Measurements from ENCODE around the gene SNAP91. TPM values are rescaled to one million over a fixed set of nuclear protein-coding genes. Genes with fewer than 3 reads are reported as not detected.
A peak's percentile ranks its signal among the peaks of the same experiment; 100 is the strongest.
"Not testable (repeated sequence)": the region's sequence is repeated elsewhere in the genome, so short reads cannot be mapped to it uniquely, and the experiment has no call there.

The SNAP91 gene
- total RNA-seq, 1 donor from 2014 or later: not detected

DNA sequence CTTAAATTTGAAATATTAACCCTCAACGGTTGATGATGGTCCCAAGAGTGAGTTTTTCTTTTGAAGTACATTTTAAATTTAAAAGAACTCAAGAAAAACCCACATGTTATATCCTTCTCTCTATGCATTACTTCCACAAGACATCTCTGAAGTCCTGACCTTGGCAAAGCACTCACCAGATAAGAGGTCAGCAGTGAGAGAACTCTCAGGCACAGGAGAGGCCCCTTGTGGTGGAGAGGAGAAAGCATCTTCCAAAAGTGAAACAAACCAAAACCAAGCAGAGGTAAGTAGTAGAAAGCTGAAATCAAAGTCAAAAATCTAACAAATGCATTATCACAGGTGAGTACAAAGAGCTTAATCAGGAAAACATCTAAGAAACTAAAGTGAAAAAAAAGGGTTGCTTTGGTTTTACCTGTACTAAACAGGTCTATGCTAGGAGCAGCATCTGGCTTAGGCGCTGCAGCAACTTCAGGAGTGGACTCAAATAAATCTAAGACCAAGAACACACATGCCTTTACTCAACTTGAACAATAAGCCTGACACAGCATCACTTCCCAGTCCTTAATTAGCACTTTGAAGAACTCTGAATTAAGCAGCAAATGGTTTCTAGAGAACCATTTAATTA, 116.0 kb downstream of the SNAP91 start:
- TF ChIP-seq, protein P1, sequence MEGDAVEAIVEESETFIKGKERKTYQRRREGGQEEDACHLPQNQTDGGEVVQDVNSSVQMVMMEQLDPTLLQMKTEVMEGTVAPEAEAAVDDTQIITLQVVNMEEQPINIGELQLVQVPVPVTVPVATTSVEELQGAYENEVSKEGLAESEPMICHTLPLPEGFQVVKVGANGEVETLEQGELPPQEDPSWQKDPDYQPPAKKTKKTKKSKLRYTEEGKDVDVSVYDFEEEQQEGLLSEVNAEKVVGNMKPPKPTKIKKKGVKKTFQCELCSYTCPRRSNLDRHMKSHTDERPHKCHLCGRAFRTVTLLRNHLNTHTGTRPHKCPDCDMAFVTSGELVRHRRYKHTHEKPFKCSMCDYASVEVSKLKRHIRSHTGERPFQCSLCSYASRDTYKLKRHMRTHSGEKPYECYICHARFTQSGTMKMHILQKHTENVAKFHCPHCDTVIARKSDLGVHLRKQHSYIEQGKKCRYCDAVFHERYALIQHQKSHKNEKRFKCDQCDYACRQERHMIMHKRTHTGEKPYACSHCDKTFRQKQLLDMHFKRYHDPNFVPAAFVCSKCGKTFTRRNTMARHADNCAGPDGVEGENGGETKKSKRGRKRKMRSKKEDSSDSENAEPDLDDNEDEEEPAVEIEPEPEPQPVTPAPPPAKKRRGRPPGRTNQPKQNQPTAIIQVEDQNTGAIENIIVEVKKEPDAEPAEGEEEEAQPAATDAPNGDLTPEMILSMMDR (conservative IDR thresholded peaks at IDR 0.05; ENCODE audit: low read depth, low read length): peak; percentile 73
- DNase-seq (ENCODE audit: low read depth): no peak
- no peak overlapping the region for H3K4me3 ChIP-seq (ENCODE audit: low read depth, low read length)

DNA sequence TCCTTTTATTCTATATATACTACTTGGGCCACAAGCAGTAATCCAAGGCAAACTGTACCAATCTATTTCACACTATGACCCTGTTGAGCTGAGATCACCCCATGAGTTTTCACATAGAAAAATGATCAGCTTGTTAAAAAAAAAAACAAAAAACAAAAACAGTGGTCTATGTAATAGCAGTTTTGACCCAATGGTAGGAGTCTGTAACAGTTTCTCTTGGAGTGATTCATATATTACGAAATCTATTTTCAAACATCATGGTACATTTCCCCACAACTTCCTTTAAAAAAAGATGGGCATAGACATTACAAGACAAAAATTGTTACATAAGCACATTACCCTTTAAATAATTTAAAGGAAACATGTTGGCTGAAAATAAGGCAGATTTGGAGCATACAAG, 118.5 kb downstream of the SNAP91 start:
- H3K4me3 ChIP-seq (ENCODE audit: low read depth, low read length): no peak overlapping the region
- no peak for DNase-seq (ENCODE audit: low read depth)
- TF ChIP-seq, protein P1 (conservative IDR thresholded peaks at IDR 0.05; ENCODE audit: low read depth, low read length): no peak

DNA sequence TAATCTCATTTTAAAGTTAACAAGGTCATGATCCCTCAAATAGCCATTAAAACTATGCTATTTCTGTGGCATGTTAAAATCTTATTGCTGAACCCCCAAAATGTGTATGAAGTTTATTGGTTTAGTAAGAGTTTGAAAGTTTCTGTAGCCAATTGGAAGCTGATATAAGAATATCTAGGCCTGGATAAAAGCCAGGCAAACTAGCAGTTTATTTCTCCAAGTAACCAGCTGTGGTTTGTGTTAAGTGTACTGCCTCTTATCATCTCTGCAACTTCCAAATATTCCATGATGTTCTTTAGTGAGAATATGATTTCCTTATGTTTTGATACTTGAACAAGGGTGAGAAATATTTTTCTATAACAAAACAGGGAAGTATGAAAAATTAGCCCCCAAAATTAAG, 119.8 kb downstream of the SNAP91 start:
- H3K4me3 ChIP-seq (ENCODE audit: low read depth, low read length): no peak overlapping the region
- no peak for DNase-seq (ENCODE audit: low read depth)
- TF ChIP-seq, protein P1 (conservative IDR thresholded peaks at IDR 0.05; ENCODE audit: low read depth, low read length): no peak

DNA sequence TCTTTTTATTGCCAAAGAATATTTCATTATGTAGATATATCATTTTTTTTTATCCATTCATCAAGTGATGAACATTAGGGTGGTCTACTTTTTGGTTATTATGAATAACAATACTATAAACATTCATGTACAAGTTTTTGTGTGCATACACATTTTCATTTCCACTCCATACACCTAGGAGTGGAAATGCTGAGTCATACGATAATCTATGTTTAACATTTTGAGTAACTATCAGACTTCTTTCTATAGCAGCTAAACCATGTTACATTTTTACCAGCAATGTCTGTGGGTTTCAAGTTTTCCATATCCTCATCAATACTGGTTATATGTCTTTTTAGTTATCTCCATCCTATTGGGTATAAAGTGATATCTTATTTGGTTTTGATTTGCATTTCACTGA, 130.8 kb downstream of the SNAP91 start:
- no peak overlapping the region for H3K4me3 ChIP-seq (ENCODE audit: low read depth, low read length)
- DNase-seq (ENCODE audit: low read depth): no peak
- TF ChIP-seq, protein P1 (conservative IDR thresholded peaks at IDR 0.05; ENCODE audit: low read depth, low read length): no peak

DNA sequence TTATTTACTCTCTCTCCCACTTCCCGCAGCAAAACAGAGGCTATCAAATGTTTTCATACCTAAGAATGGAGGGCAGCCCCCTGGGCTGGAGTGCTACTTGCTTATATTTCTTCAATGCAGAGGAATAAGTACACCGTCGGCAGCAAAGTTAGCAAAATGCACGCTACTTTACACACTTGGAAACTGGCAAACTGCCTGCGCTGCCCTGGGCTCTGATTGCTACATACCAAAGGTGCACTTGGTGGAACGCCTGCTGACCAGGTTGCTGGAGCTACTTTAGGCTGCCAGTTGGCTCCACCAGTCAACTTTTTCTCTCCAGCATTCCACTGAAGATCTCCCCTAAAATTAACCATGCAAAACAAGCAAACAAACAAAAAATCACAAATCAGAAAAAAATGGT, 134.1 kb downstream of the SNAP91 start:
- TF ChIP-seq, protein P1 (conservative IDR thresholded peaks at IDR 0.05; ENCODE audit: low read depth, low read length): no peak
- no peak overlapping the region for H3K4me3 ChIP-seq (ENCODE audit: low read depth, low read length)
- peak; percentile 45 for DNase-seq (ENCODE audit: low read depth)

DNA sequence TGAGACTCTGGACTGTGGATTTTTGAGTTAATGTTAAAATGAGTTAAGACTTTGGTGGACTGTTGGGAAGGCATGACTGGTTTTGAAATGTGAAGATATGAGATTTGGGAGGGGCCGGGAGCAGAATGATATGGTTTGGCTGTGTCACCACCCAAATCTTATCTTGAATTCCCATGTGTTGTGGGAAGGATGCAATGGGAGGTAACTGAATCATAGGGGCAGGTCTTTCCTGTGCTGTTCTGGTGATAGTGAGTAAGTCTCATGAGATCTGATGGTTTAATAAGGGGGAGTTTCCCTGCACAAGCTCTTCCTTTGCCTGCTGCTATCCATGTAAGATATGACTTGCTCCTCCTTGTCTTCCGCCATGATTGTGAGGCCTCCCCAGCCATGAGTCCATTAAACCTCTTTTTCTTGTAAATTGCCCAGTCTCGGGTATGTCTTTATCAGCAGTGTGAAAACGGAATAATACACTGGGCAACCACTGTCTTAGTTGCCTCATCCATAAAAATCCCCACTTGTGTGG, 137.2 kb downstream of the SNAP91 start:
- not testable (repeated sequence) for H3K4me3 ChIP-seq (ENCODE audit: low read depth, low read length); DNase-seq (ENCODE audit: low read depth)

DNA sequence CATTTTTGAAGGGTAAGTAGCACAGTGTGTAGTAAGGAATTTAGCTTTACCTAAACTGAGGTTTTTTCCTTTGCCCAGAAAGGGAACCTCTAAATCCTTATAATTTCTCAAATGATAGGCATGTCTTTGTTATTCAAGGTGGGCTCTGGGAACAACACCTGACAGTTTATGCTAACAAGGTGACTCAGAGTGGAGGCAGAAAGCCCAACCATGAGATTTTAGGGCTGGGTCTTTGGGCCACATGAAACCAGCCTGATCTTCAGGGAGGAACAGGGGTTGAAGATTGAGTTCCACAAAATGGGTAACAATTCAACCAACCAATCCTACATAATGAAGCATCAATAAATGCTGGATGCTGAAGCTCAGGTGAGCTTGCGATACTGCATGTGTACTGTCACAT, 149.9 kb downstream of the SNAP91 start:
- TF ChIP-seq, protein P1 (conservative IDR thresholded peaks at IDR 0.05; ENCODE audit: low read depth, low read length): no peak
- H3K4me3 ChIP-seq (ENCODE audit: low read depth, low read length): no peak overlapping the region
- no peak for DNase-seq (ENCODE audit: low read depth)

Data from epithelial cell of proximal tubule (primary cell).